Measurements from ENCODE around the gene SLC12A7. TPM values are rescaled to one million over a fixed set of nuclear protein-coding genes. Genes with fewer than 3 reads are reported as not detected.
"Not testable (repeated sequence)": the region's sequence is repeated elsewhere in the genome, so short reads cannot be mapped to it uniquely, and the experiment has no call there.

The SLC12A7 gene
- polyA plus RNA-seq, 1 donor: 76.6 TPM

GRCh38 chr5:1061916-1062315 lies 49.9 kb downstream of the SLC12A7 start:
- peaks cover 5% of the 10 kb centered on the region for H3K9me3 ChIP-seq (ENCODE audit: control insufficient read depth, low read depth, low read length)
- no peak overlapping the region for H3K27ac ChIP-seq (ENCODE audit: low read length)
- DNase-seq: no peak
- H3K36me3 ChIP-seq (ENCODE audit: control insufficient read depth, insufficient read depth, low read length): peaks cover 83% of the 10 kb centered on the region
- no CpG with 5 or more reads among the region's 10 CpGs for WGBS (ENCODE audit: insufficient coverage, low lambda C conversion rate)
- H3K4me1 ChIP-seq (ENCODE audit: control insufficient read depth, insufficient read depth, low read length): no peaks in the 10 kb centered on the region
- no peak overlapping the region for H3K4me3 ChIP-seq (ENCODE audit: low read length)
- H3K27me3 ChIP-seq (ENCODE audit: control insufficient read depth, insufficient read depth, low read length): no peaks in the 10 kb centered on the region

DNA sequence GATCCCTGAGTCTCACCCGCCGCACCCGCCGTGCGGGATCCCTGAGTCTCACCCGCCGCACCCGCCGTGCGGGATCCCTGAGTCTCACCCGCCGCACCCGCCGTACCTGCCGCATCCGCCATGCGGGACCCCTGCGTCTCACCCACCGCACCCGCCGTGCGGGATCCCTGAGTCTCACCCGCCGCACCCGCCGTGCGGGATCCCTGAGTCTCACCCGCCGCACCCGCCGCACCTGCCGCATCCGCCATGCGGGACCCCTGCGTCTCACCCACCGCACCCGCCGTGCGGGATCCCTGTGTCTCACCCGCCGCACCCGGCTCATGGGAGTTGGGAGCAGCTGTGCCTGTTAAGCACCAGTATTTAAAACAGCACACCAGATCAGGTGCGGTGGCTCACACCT lies 50.6 kb downstream of the SLC12A7 start:
- not testable (repeated sequence) for H3K4me1 ChIP-seq (ENCODE audit: control insufficient read depth, insufficient read depth, low read length); H3K27me3 ChIP-seq (ENCODE audit: control insufficient read depth, insufficient read depth, low read length); H3K4me3 ChIP-seq (ENCODE audit: low read length); H3K9me3 ChIP-seq (ENCODE audit: control insufficient read depth, low read depth, low read length); DNase-seq; H3K27ac ChIP-seq (ENCODE audit: low read length)
- H3K36me3 ChIP-seq (ENCODE audit: control insufficient read depth, insufficient read depth, low read length): peaks cover 83% of the 10 kb centered on the region
- WGBS (ENCODE audit: insufficient coverage, low lambda C conversion rate): no CpG with 5 or more reads among the region's 43 CpGs

DNA sequence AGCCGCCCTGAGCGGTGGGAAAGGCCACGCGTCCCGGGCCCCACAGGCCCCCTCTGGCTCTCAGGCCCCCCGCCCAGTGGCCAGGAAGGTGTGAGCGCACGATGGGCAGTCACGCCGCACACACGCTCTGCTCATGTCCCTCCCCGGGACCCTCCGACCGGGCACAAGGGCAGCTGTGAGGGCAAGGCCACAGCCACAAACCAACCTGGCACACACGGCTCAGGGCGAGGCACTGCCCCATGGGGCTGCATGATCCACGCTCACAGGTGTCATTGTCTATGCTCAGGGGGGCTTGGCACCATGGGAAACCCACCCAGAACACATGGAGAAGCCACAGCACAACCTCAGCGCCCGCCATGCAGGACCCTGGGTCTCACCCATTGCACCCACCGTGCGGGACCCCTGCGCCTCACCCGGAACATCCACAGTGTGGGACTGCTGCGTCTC lies 51.3 kb downstream of the SLC12A7 start:
- no peak overlapping the region for H3K27ac ChIP-seq (ENCODE audit: low read length)
- no CpG with 5 or more reads among the region's 24 CpGs for WGBS (ENCODE audit: insufficient coverage, low lambda C conversion rate)
- H3K4me1 ChIP-seq (ENCODE audit: control insufficient read depth, insufficient read depth, low read length): no peaks in the 10 kb centered on the region
- H3K9me3 ChIP-seq (ENCODE audit: control insufficient read depth, low read depth, low read length): peaks cover 5% of the 10 kb centered on the region
- H3K36me3 ChIP-seq (ENCODE audit: control insufficient read depth, insufficient read depth, low read length): peaks cover 83% of the 10 kb centered on the region
- H3K27me3 ChIP-seq (ENCODE audit: control insufficient read depth, insufficient read depth, low read length): no peaks in the 10 kb centered on the region
- DNase-seq: no peak
- H3K4me3 ChIP-seq (ENCODE audit: low read length): no peak overlapping the region

DNA sequence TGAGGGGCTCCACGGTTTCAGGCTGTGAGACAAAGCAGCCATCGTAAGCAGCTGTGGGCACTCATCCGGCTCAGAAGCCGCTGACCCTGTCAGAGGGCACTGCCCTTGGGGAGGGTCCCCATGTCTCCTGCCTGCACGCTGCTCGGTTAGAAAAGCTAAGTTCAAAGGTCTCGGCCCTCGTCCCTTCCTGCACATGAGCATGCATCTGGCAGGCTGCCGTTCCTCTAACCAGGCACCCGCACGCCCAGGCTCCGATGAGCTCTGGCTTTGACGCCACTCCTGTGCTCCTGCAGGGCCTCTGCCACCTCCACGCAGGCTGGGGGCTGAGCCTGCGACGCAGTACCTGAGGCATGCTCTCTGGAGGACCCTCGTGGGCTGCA lies 52.0 kb downstream of the SLC12A7 start:
- WGBS (ENCODE audit: insufficient coverage, low lambda C conversion rate): no CpG with 5 or more reads among the region's 17 CpGs
- H3K27ac ChIP-seq (ENCODE audit: low read length): no peak overlapping the region
- no peak overlapping the region for H3K4me3 ChIP-seq (ENCODE audit: low read length)
- H3K27me3 ChIP-seq (ENCODE audit: control insufficient read depth, insufficient read depth, low read length): no peaks in the 10 kb centered on the region
- peaks cover 83% of the 10 kb centered on the region for H3K36me3 ChIP-seq (ENCODE audit: control insufficient read depth, insufficient read depth, low read length)
- DNase-seq: no peak
- H3K9me3 ChIP-seq (ENCODE audit: control insufficient read depth, low read depth, low read length): peaks cover 5% of the 10 kb centered on the region
- no peaks in the 10 kb centered on the region for H3K4me1 ChIP-seq (ENCODE audit: control insufficient read depth, insufficient read depth, low read length)

- Histone ChIP-seq H3K27me3 (ENCODE audit: control insufficient read depth, insufficient read depth, low read length) (no peaks in the 10 kb centered on the region), H3K4me3 (ENCODE audit: low read length) (no peak overlapping the region), H3K27ac (ENCODE audit: low read length) (no peak overlapping the region), H3K4me1 (ENCODE audit: control insufficient read depth, insufficient read depth, low read length) (no peaks in the 10 kb centered on the region), H3K36me3 (ENCODE audit: control insufficient read depth, insufficient read depth, low read length) (peaks cover 85% of the 10 kb centered on the region), H3K9me3 (ENCODE audit: control insufficient read depth, low read depth, low read length) (peaks cover 4% of the 10 kb centered on the region)
- no peak for DNase-seq
- WGBS (ENCODE audit: insufficient coverage, low lambda C conversion rate): no CpG with 5 or more reads among the region's 34 CpGs
Measured at GRCh38 chr5:1058988-1059883, 52.6 kb downstream of the SLC12A7 start.

- Histone ChIP-seq H3K27ac (ENCODE audit: low read length) (no peak overlapping the region), H3K4me1 (ENCODE audit: control insufficient read depth, insufficient read depth, low read length) (no peaks in the 10 kb centered on the region), H3K9me3 (ENCODE audit: control insufficient read depth, low read depth, low read length) (no peaks in the 10 kb centered on the region), H3K36me3 (ENCODE audit: control insufficient read depth, insufficient read depth, low read length) (peaks cover 88% of the 10 kb centered on the region), H3K27me3 (ENCODE audit: control insufficient read depth, insufficient read depth, low read length) (no peaks in the 10 kb centered on the region), H3K4me3 (ENCODE audit: low read length) (no peak overlapping the region)
- no peak for DNase-seq
- WGBS (ENCODE audit: insufficient coverage, low lambda C conversion rate): no CpG with 5 or more reads among the region's 36 CpGs
Measured at GRCh38 chr5:1058083-1058945, 53.5 kb downstream of the SLC12A7 start.

DNA sequence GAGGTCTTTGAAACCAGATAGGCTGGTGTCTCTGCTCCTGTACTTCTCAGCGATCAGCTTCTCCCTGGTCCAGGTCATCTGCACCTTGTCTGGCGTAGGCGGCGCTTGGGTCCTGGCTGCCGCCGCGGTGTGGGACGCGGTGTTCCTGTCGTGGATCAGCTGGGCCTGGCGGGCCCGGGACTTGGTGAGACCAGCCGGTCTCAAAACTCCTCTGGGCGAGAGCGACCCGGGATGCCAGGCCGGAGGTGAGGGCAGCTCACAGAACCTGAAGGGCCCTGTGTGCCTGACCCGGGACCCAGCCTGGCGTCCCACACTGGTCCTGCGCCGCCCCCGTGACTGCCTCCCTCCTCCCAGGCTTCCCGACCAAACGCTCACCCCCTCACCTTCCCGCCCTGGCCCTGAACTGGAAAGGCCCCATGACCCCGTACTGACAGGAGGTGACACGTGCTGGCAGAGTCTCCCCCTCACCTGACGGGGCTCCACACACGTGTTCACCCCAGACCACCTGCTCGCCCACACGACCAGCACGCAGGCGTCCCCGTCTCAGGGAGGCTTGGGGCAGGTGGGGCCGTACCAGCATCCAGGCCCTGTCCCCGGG lies 54.3 kb downstream of the SLC12A7 start:
- WGBS (ENCODE audit: insufficient coverage, low lambda C conversion rate): no CpG with 5 or more reads among the region's 36 CpGs
- no peaks in the 10 kb centered on the region for H3K27me3 ChIP-seq (ENCODE audit: control insufficient read depth, insufficient read depth, low read length)
- no peaks in the 10 kb centered on the region for H3K4me1 ChIP-seq (ENCODE audit: control insufficient read depth, insufficient read depth, low read length)
- H3K27ac ChIP-seq (ENCODE audit: low read length): no peak overlapping the region
- no peak overlapping the region for H3K4me3 ChIP-seq (ENCODE audit: low read length)
- H3K36me3 ChIP-seq (ENCODE audit: control insufficient read depth, insufficient read depth, low read length): peaks cover 89% of the 10 kb centered on the region
- no peak for DNase-seq
- H3K9me3 ChIP-seq (ENCODE audit: control insufficient read depth, low read depth, low read length): no peaks in the 10 kb centered on the region

GRCh38 chr5:1056611-1057484 lies 55.0 kb downstream of the SLC12A7 start:
- H3K36me3 ChIP-seq (ENCODE audit: control insufficient read depth, insufficient read depth, low read length): peaks cover 90% of the 10 kb centered on the region
- no peak overlapping the region for H3K27ac ChIP-seq (ENCODE audit: low read length)
- no peaks in the 10 kb centered on the region for H3K9me3 ChIP-seq (ENCODE audit: control insufficient read depth, low read depth, low read length)
- no peaks in the 10 kb centered on the region for H3K4me1 ChIP-seq (ENCODE audit: control insufficient read depth, insufficient read depth, low read length)
- H3K4me3 ChIP-seq (ENCODE audit: low read length): no peak overlapping the region
- WGBS (ENCODE audit: insufficient coverage, low lambda C conversion rate): no CpG with 5 or more reads among the region's 27 CpGs
- H3K27me3 ChIP-seq (ENCODE audit: control insufficient read depth, insufficient read depth, low read length): no peaks in the 10 kb centered on the region
- DNase-seq: no peak

DNA sequence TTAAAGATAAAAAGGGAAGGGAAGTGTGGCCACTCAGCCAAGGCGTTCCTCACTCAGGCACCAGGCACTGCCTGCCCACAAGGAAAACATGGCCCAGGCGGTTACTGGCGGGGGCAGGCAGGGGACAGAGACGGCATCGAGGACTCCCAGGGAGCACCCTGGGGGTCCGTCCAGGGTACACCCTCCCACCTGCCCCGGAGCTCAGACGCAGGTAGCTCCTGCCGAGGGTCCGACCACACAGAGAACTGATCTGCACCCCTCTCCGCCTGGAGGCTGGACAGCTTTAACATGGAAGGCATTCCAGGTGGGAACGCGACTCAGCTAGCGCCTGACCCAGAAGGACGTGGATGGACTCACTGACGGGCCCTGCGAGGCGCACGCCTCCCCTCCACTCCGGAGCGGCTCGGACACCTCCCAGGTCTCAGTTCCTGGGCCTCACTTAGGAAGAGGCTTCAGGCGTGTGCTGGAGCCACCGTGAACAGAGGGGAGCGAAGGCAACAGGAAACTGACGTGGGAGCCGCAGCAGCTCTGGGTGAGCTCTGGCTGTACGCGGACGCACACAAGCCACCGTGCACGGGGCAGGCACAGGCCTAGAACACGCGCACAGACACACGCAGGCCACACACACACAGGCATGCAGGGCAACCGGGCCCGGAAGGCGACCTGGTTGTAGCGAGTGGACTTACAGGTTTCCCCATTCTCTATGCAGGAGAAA lies 55.8 kb downstream of the SLC12A7 start:
- DNase-seq: no peak
- no peak overlapping the region for H3K4me3 ChIP-seq (ENCODE audit: low read length)
- no peaks in the 10 kb centered on the region for H3K4me1 ChIP-seq (ENCODE audit: control insufficient read depth, insufficient read depth, low read length)
- H3K36me3 ChIP-seq (ENCODE audit: control insufficient read depth, insufficient read depth, low read length): peaks cover 95% of the 10 kb centered on the region
- H3K27ac ChIP-seq (ENCODE audit: low read length): no peak overlapping the region
- no peaks in the 10 kb centered on the region for H3K9me3 ChIP-seq (ENCODE audit: control insufficient read depth, low read depth, low read length)
- H3K27me3 ChIP-seq (ENCODE audit: control insufficient read depth, insufficient read depth, low read length): no peaks in the 10 kb centered on the region
- no CpG with 5 or more reads among the region's 39 CpGs for WGBS (ENCODE audit: insufficient coverage, low lambda C conversion rate)
